A673 (cell line): ENCODE measurements around the gene CGN. TPM values are rescaled to one million over a fixed set of nuclear protein-coding genes. Genes with fewer than 3 reads are reported as not detected.

ENCODE experiments used
- BruUV-seq: library from RNA; stranded (reverse); fragments of 400-500 nt; replicated peaks from 2 replicates; lab custom pipeline; 2021; lab: Mats Ljungman, UMichigan
- CTCF ChIA-PET: fragments of 300-600 bp; sonication (Branson Sonifier 250); formaldehyde crosslinking; loops from one replicate; lab custom pipeline; 2022; ENCODE audit warnings: antibody characterized with exemption; lab: Charles Lee
- POLR2A ChIA-PET: fragments of 300-600 bp; sonication (Branson Sonifier 250); formaldehyde crosslinking; loops from one replicate; lab custom pipeline; 2022; ENCODE audit warnings: antibody characterized with exemption; ENCODE audit not compliant: low non-redundant PET; lab: Charles Lee
- DNase-seq: peaks from one replicate; pipeline ENCODE4 v3.0.0-alpha.2; 2015; ENCODE audit warnings: low spot score
- H3K27ac ChIP-seq: fragments of 200-600 bp; sonication (generic); 2 replicates; pipeline ENCODE4 v1.5.1; 2016; ENCODE audit warnings: mixed run types, low read depth, mild to moderate bottlenecking, mixed read lengths, antibody characterized with exemption, low read length; ENCODE audit not compliant: poor library complexity, severe bottlenecking
- H3K27me3 ChIP-seq: fragments of 200-600 bp; sonication (generic); replicated peaks from 2 replicates; pipeline ENCODE4 v1.6.1; 2017; ENCODE audit warnings: mixed run types, low read depth, mild to moderate bottlenecking, mixed read lengths, antibody characterized with exemption, low read length; ENCODE audit not compliant: insufficient read depth, poor library complexity
- H3K36me3 ChIP-seq: fragments of 200-600 bp; sonication (generic); 2 replicates; pipeline ENCODE4 v1.6.1; 2016; ENCODE audit warnings: mixed run types, mild to moderate bottlenecking, mixed read lengths, antibody characterized with exemption, low read length; ENCODE audit not compliant: insufficient read depth, poor library complexity, severe bottlenecking
- H3K4me1 ChIP-seq: fragments of 200-600 bp; sonication (generic); 2 replicates; pipeline ENCODE4 v1.6.1; 2017; ENCODE audit warnings: mixed run types, mild to moderate bottlenecking, mixed read lengths, antibody characterized with exemption, low read length; ENCODE audit not compliant: insufficient read depth, poor library complexity, severe bottlenecking
- H3K4me3 ChIP-seq: fragments of 200-600 bp; sonication (generic); 2 replicates; pipeline ENCODE4 v1.5.1; 2016; ENCODE audit warnings: low read depth, mixed run types, mild to moderate bottlenecking, mixed read lengths, low read length; ENCODE audit not compliant: poor library complexity, severe bottlenecking
- H3K9me3 ChIP-seq: fragments of 200-600 bp; sonication (generic); 2 replicates; pipeline ENCODE4 v1.6.1; 2016; ENCODE audit warnings: mixed run types, low read depth, mild to moderate bottlenecking, mixed read lengths, antibody characterized with exemption, low read length; ENCODE audit not compliant: poor library complexity, severe bottlenecking
- EZH2 ChIP-seq: fragments of 200-600 bp; sonication (generic); IDR thresholded peaks from 2 replicates; pipeline ENCODE4 v1.6.1; 2017; ENCODE audit warnings: borderline replicate concordance, low read depth, mild to moderate bottlenecking, mixed read lengths, antibody characterized with exemption, low read length; ENCODE audit not compliant: poor library complexity, severe bottlenecking
- intact Hi-C: fragments of 100-400 bp; cut with micrococcal nuclease; formaldehyde crosslinking; loops from one replicate; pipeline ENCODE4 v1.10.0; 2022; ENCODE audit not compliant: unreplicated experiment
- total RNA-seq: library from RNA; stranded (reverse); gene quantifications from 2 replicates; pipeline ENCODE4 v1.2.3, GENCODE V29; 2021
- TF ChIP-seq, protein P1 (sequence below): fragments of 300-800, 200-600 bp; sonication (generic); conservative IDR thresholded peaks from 2 replicates; pipeline ENCODE4 v1.5.1; 2017; ENCODE audit warnings: low read depth, mild to moderate bottlenecking, antibody characterized with exemption, low read length, moderate library complexity, mixed read lengths

Gene CGN
- total RNA-seq, 1 experiment from 2014 or later = 2.6 TPM

DNA sequence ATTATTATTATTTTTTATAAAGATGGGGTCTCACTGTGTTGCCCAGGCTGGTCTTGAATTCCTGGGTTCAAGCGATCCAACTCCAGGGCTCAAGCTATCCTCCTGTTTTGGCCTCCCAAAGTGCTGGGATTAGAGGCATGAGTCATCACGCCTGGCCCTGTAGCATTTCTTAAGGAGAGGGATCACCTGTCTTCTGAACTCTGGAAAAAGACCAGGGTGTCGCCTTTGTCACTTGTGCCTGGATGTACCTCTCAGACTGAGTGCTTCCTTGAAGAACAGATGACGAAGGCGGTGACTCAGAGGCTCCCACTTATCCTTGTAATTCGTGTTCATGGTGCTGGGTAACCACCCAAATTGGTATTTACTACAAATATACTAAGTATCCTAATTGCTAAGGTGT is 2.4 kb upstream of the CGN start:
- POLR2A ChIA-PET = no interaction called here
- Histone ChIP-seq H3K9me3 (no peaks in the 10 kb centered on the region), H3K27ac (no peak overlapping the region), H3K36me3 (no peaks in the 10 kb centered on the region), H3K4me1 (peaks cover 14% of the 10 kb centered on the region), H3K27me3 (no peaks in the 10 kb centered on the region), H3K4me3 (no peak overlapping the region)
- no peak for DNase-seq
- CTCF ChIA-PET = no interaction called here
- TF ChIP-seq, protein P1, sequence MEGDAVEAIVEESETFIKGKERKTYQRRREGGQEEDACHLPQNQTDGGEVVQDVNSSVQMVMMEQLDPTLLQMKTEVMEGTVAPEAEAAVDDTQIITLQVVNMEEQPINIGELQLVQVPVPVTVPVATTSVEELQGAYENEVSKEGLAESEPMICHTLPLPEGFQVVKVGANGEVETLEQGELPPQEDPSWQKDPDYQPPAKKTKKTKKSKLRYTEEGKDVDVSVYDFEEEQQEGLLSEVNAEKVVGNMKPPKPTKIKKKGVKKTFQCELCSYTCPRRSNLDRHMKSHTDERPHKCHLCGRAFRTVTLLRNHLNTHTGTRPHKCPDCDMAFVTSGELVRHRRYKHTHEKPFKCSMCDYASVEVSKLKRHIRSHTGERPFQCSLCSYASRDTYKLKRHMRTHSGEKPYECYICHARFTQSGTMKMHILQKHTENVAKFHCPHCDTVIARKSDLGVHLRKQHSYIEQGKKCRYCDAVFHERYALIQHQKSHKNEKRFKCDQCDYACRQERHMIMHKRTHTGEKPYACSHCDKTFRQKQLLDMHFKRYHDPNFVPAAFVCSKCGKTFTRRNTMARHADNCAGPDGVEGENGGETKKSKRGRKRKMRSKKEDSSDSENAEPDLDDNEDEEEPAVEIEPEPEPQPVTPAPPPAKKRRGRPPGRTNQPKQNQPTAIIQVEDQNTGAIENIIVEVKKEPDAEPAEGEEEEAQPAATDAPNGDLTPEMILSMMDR = no peak
- no peak for TF ChIP-seq EZH2
- BruUV-seq = no TSS peak
- intact Hi-C loops = no loop called here

DNA sequence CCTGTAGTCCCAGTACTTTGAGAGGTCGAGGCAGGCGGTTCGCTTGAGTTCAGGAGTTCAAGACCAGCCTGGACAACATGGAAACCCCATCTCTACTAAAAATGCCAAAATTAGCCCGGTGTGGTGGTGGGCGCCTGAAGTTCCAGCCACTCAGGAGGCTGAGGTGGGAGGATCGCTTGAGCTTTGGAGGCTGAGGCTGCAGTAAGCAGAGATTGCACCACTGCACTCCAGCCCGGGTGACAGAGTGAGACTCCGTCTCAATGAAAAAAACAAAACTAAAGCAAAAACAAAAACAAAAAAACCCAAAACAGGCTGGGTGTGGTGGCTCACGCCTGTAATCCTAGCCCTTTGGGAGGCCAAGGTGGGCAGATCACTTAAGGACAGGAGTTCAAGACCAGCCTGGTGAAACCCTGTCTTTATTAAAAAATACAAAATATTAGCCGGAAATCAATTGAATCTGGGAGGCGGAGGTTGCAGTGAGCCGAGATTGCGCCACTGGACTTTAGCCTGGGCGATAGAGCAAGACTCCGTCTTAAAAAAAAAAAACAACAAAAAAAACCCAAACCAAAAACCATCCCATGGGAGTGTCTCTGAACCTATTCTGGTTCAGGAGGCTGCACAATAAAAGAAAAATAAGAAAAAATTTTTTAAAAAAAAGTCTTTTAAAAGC is 1.7 kb upstream of the CGN start:
- CTCF ChIA-PET = no interaction called here
- BruUV-seq = no TSS peak
- no peaks in the 10 kb centered on the region for H3K36me3 ChIP-seq
- intact Hi-C loops = no loop called here
- peaks cover 14% of the 10 kb centered on the region for H3K4me1 ChIP-seq
- no peak for DNase-seq
- no peaks in the 10 kb centered on the region for H3K27me3 ChIP-seq
- TF ChIP-seq, protein P1 = no peak
- no peak for TF ChIP-seq EZH2
- no peaks in the 10 kb centered on the region for H3K9me3 ChIP-seq
- no peak overlapping the region for H3K4me3 ChIP-seq
- H3K27ac ChIP-seq = no peak overlapping the region
- POLR2A ChIA-PET = no interaction called here

DNA sequence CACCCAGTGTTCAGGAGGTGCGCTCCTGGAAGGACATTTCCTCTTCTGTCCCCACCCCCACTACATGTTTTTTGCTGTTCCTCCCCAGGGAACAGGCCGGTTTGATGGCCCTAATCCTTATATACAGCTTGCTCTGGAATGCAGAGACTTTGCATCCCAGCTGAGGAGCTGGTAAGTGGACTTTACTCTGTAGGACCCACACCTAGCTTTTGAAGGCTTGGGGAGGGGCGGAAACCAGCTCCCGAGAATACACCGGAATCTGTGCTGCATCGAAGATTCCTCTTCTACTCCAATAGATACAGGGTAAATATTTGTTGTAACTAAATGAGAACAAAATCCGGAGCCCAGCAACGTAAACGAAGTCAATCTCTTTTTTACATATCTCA is 1.2 kb upstream of the CGN start:
- Histone ChIP-seq H3K4me1 (peaks cover 14% of the 10 kb centered on the region), H3K36me3 (no peaks in the 10 kb centered on the region), H3K27ac (no peak overlapping the region), H3K9me3 (no peaks in the 10 kb centered on the region), H3K4me3 (no peak overlapping the region), H3K27me3 (no peaks in the 10 kb centered on the region)
- TF ChIP-seq, protein P1 = no peak
- TF ChIP-seq EZH2 = no peak
- ChIA-PET POLR2A (no interaction called here), CTCF (no interaction called here)
- intact Hi-C loops = no loop called here
- DNase-seq = no peak
- BruUV-seq = no TSS peak
